SH-SY5Y (cell line): Measurements from ENCODE around the gene SCN2B.

Source experiments
- GATA2 ChIP-seq: IDR thresholded peaks from 2 replicates; pipeline ENCODE4 v1.6.1; 2011; ENCODE audit warnings: mild to moderate bottlenecking, low read depth, low read length
- GATA3 ChIP-seq: IDR thresholded peaks from 2 replicates; pipeline ENCODE4 v1.6.1; 2011; ENCODE audit warnings: low read depth, mild to moderate bottlenecking, low read length, moderate library complexity

SCN2B gene

DNA sequence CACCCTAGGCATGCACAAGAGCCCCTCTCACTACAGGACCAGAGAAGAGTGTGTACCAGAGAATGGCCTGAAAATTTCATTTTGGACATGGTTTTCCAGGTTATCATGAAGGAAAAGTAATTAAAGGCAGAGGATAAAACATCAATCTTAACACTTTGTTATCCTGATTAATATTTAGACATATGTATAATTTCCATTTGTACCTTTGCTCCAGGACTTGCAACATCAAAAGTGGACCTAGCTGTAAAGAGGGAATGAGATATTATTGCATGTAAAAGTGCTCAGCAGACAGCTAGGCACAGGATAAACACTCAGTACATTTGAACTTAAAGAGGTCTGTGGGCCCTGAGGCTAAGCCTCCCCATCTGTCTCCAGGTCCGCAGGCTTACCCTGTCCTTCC lies 21.8 kb downstream of the SCN2B start:
- no peak for TF ChIP-seq GATA2
- TF ChIP-seq GATA3 = no peak

DNA sequence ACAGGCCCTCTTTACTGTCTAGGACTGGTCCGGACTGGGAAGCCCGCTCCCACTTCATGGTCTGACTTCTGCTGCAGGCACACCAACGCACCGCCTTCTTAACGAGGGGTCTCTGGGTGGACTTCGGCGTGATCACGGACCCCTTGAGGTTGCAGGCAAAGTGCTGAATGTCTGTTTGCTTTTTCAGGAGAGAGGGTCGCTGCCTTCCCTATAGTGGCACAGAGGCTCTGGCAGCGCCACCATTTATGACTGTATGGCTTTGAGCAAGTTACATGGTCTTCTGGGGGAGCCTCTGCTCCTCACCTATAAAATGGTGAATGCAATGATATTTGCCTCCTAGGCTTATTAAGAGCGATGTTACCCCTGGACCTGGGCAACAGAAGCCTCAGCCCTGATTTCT lies 22.5 kb downstream of the SCN2B start:
- TF ChIP-seq GATA2 = no peak
- no peak for TF ChIP-seq GATA3

DNA sequence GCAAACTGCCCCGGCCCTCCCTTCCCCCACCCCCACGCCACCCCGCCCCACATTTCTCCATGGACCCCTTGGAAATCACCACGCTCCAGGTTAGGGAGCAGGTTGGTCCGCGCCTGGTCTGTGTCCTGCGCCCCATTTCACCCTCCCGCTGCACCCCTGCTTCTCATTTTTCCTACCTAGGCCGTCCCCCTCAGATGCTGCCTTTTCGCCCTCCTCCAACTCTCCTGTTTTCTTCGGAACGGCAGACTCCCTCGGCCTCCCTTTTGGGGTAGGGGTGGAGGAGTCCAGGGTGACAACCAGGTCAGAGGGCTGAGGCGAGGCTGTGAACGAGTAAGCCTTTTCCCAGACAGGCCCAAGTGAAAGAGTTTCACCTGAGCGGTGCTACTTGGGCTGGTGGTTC lies 22.9 kb downstream of the SCN2B start:
- no peak for TF ChIP-seq GATA2
- no peak for TF ChIP-seq GATA3

DNA sequence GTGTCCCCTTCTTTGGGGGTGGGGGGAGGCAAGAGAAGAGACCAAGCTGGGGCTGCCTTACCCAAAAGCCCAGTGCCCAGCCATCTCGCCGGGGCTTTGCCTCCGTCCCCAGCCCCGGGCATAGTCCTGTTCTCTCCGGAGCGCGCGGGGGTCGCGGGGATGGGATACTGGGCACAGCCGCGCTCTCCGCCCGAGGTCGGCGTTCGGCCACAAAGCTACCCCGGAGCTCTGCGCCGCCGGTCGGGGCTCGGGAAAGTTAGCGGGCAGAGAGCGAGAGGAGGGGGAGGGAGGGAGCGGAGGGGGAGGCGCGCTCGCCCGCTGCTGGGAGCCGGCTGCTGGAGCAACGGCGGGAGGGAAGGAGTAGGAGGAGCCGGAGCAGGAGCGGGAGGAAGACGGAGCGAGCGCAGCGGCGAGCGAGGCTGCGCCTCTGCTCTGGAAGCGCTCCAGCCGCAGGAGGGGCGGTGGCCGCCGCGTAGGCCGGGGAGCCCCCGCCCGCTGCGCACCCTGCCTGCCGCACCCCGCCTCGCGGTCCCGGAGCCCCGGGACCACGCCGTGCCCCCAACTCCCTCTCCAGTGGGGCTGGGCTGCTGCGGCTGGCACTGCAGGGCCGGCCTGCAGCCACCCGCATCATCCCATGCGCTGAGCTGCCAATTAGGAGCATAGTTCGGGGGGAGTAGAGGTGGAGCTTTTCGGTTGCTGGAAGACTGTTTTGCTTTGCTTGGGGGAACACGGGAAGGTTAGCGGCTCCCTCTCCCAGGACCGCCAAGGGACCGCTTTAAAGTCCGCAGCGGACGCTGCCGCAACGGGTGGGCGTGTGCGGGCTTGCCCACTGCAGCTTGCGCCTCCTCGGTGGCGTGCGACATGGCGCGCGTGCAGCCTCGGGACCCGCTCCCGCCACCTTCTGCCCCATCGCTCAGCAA lies 23.6 kb downstream of the SCN2B start, which contains the start of gene SCN4B:
TSS of gene SCN4B (minus strand) at position 272 of the 920 bp plus-strand sequence. CDS start at position 122, 150 bp downstream.
- TF ChIP-seq GATA2 (no peak), GATA3 (no peak)

DNA sequence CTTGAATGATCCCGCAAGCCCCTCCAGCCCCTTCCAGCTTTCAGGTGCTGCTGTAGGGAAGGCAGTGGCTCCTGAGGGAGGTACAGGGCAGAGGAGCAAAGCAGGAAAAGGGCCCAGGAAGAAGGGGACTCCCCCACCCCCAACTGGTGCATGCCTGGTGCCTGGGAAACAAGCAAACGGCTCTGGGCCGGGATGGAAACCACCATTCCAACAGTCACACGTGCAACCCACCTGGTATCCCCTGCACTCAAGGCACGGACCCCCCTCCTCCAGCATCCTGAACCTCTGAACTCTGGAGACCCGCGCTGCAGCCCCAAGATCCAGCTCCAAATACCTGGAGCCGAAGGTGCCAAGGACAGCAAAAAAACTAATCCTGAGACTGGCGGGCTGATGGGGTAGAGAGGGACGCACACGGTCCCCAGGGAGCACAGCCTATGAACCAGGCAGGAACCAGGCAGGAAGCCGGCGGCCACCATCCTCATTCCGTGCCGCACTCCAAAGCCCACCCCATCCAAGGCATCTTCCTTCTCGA lies 24.4 kb downstream of the SCN2B start:
- TF ChIP-seq GATA3 = no peak
- TF ChIP-seq GATA2 = no peak

DNA sequence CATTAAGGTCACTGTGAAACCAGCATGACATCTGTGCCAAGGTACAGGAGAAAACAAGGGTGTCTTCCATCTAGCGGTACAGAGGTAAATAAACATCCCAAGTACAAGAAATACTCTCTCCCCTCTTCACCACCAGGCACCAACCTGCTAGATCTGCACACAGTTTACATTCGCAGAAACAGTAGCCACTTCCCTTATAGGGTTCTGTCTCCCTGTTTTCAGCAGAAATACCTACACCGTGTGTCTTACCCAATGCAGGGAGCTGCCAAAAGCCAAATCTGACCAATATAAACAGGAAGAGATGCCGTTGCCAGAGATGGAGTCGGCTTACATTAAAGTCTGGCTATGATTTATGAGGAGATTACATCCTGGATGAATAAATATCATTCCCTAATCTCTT lies 25.0 kb downstream of the SCN2B start:
- no peak for TF ChIP-seq GATA3
- TF ChIP-seq GATA2 = no peak

DNA sequence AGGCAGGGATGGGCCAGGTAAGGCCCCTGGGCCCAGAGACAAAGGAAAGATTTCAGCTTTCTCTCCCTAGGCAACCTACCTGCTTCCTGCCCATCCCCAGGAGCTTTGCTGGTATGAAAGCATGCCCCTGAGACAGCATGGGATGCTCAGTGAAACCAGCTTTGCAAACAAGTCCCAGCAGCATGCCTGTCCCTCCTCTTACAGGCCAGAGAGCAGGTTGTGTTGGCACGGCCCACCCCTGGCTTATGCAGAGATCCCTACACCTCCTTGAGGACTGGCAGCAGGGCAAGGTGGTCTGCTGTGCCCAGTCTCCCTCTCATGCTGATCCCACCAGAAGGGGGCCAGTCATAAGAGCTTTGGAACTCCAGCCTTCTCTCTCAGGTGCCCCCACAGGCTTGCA lies 26.9 kb downstream of the SCN2B start:
- TF ChIP-seq GATA2 (no peak), GATA3 (no peak)

DNA sequence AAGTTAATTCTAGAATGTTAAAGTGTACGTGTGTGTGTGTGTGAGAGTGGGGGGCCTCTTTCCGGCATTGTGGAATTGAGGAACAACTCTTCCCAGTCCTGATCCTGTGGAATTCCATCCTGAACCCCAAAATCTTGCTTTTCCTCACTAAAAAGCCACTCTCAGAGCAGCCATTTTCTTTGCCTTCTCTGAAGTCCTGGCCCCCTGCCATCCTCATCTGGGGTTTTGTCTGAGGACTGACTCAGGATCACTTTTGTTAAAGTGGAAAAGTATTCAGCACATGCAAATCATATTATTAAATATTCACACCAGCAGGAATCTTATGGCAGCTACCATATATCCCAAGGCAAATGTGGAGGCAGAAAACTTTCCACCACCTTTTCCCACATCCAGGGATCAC lies 27.6 kb downstream of the SCN2B start:
- TF ChIP-seq GATA3 = no peak
- no peak for TF ChIP-seq GATA2

DNA sequence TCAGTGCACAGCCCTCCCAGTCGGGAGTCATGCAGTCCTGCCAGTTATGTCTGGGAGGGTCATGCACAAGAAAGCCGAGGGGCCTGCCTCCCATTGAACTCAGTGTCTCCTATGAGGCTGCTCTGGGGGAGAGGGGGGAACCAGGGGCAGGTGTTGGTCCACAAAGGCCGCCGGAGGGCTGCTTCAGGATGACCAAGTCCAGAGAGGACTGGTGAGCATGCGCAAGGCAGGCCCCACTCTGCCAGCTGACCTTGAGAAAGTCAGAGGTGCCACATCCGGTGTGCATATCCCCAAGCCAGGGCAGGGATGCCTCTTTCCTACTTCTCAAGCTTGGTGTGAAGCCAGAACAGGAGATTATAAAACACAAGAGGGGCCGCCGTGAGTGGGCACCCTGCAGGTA lies 28.2 kb downstream of the SCN2B start:
- TF ChIP-seq GATA3 (no peak), GATA2 (no peak)

DNA sequence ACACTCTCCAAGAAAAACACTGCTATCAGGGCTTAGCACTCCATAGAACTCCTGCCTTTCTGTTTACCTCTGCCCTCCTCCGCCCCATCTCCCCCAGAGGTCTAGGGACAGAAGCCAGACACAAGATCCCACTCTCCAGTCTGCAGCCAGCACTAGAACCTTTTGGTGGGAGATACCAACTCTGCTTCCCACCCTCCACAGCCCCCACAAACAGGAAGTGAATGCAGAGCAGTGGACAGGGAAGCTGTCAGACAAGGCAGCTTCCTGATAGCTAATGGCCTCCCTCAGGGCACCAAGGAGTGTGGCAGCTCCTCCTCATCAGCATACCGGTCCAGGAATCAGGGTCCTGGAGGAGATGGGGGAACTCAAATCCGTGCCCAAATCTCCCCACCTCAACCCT lies 28.9 kb downstream of the SCN2B start:
- no peak for TF ChIP-seq GATA3
- TF ChIP-seq GATA2 = no peak

DNA sequence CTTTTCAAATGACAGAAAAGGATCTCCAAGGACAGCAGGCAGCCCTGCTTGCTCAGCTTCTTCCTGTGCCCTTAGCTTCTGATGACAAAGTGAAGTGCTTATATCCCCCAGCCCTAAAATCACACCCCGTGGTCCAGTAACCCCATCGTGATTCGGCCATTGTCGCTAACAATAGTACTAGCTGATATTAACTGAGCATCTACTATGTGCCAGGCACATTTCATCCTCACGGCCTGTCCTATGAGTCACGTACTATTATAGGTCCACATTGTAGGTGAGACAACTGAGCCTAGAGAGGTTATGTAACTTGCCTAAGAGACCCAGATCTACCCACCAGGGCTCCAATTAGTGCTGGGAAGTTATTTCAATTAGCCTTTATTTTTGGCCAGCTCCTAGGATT lies 29.9 kb downstream of the SCN2B start:
- no peak for TF ChIP-seq GATA3
- no peak for TF ChIP-seq GATA2

DNA sequence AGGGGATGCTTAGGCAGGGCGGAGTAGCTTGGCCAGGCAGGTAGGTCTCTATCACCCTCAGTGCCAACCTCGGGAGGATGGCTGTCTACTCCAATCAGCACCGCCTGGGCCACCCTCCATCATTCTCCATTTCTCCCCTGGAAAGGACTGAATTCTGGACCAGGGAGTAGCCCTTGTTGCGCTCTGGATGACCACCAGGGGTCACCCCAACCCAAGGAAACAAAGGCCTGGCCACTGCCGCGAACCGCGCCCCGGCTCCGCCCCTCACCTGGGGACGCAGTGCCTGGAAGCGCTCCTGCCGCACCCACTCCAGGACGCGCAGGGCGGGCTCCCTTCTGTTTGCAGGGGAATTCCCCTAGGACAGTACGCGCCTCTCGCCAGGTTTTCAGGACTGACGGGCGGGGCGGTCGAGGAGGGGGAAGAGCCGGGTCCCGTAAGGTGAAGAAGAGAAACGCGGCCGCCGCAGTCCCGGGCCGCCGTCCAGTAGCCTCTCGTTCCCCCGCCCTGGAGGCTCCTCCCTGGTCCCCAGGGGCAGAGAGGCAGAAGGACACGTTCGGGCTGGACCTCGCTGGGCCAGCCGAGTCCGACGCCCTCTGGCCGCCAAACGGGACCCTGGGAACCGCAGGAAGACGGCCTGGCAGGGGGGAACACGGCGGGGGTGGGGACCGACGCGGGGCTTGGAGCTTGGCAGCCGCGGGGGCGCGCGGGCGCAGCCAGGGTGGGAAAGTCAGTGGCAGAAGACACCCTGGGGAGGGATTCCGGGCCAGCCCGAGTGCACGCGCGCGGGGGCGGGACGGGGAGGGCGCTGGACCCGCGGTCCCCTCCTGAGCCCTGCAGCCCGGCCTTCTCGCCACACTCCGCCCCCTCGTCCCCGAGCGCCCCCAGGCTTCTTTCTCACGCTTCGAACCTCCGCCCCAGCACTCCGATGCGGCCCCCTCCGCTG lies 30.9 kb downstream of the SCN2B start:
- TF ChIP-seq GATA3 (no peak), GATA2 (no peak)

DNA sequence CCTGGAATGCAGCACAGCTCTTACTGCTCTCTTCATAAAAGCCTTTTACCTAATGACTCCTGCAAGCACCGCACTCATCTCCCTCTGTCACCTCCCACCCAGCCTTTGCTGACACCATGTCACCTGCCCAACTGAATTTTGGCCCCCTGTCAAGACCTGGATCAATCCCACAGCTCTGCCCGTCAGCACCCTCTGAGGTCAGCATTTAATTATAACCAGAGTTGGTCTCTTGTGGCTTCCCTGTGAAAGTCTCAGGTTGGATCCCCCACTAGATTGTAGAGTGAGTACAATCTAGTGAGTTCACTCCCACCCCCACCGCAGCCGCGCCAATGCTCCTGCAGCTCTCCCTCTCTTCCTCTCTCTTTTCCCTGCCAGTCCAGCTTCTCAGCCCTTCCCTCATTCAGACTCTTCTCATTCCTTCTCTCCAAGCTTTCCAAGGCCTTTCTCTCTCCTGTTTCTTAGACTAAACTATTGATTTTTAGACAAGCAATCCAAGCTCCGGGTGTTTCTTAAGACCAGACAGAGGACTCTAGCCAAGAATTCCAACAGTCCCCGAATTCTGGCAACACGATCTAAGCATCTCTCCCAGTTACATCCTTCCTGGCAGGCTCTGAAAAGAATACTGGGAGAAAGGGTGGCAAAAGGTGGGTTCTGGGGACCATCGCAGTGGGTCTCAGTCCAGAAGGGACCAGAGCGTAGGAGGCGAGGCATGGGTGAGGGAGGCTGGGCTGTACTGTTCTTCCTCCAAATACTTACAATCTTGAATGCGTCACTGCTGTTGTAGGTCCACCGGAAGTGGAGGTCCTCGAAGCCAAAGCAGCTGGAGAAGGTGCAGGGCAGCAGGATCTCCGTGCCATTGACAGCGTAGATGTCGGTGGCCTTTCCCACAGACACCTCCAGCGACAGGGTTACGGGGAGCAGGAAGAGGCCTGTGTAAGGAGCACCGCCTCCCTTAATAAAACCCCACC lies 31.9 kb downstream of the SCN2B start:
- no peak for TF ChIP-seq GATA2
- no peak for TF ChIP-seq GATA3
